GM20431 (cell line): ENCODE data around the gene KRTAP5-6.

Experiments used
- in situ Hi-C: fragments of 300-500 bp; cut with MseI, MboI; formaldehyde crosslinking; loops from one replicate; pipeline ENCODE4 v1.15.0; 2020; ENCODE audit warnings: low sequenced_read_pairs; ENCODE audit not compliant: unreplicated experiment

KRTAP5-6 gene

GRCh38 chr11:1728301-1728700, 31.3 kb downstream of the KRTAP5-6 start:
- in situ Hi-C loops, result no loop called here

GRCh38 chr11:1728931-1729691, 32.1 kb downstream of the KRTAP5-6 start:
- in situ Hi-C loops, result no loop called here

- in situ Hi-C loops, result no loop called here
These were observed 32.7 kb downstream of the KRTAP5-6 start for GRCh38 chr11:1729692-1730011.

DNA sequence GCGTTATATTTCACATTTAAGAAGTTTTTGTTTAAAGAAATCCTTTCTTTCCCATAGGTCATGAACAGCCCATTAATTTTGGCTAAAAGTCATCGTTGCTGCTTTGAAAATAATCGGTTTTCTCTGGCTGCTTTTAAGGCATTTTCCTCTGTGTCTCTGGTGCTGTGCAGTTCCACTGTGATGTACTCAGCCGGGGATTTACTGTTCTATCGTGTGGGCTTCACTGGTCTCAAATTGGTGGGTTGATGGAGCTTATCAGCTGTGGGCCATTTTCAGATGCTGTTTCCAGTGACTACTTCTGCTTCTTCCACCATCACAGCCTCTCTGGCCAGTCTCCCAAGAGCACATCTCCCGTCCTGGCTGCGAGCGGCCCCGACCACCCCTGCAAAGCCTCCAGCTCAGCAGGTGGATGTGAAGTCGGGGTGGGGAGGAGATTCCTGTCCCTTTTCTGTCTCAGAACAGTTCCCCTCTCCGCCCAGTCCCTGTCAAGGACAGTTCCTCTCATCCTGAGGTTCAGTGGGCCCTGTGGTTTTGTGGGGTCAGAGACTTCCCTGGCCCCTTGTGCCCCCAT, 33.1 kb downstream of the KRTAP5-6 start:
- in situ Hi-C loops, result no loop called here

- in situ Hi-C loops, result no loop called here
These were observed 34.6 kb downstream of the KRTAP5-6 start for GRCh38 chr11:1731451-1732059.

DNA sequence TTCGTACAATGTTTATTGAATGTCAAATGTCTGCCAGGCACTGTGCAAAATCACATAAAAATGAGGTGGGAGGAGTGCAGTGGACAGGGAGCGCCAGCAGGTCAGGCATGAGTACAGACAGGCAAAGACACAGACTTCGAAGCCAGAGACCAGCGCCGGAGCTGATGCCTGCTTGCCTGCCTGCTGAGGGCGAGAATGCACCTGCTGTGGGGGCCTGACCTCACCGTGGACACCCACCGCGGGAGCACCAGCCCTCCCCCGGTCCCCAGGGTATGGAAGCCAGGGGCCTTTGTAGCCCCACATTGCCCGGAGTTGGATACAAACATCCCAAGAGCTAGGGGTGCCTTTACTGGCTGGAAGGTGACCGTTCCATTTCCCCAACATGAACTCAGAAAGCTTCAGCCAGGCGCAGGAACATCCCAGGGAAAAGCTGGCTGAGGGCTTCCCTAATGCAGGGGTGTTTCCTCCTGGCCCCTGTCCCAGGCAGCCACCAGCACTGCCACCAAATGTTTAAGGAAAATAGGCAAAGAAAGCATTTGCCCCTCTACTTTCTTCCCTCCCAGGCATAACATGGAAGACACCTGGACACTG, 35.5 kb downstream of the KRTAP5-6 start:
- in situ Hi-C loops, result no loop called here

DNA sequence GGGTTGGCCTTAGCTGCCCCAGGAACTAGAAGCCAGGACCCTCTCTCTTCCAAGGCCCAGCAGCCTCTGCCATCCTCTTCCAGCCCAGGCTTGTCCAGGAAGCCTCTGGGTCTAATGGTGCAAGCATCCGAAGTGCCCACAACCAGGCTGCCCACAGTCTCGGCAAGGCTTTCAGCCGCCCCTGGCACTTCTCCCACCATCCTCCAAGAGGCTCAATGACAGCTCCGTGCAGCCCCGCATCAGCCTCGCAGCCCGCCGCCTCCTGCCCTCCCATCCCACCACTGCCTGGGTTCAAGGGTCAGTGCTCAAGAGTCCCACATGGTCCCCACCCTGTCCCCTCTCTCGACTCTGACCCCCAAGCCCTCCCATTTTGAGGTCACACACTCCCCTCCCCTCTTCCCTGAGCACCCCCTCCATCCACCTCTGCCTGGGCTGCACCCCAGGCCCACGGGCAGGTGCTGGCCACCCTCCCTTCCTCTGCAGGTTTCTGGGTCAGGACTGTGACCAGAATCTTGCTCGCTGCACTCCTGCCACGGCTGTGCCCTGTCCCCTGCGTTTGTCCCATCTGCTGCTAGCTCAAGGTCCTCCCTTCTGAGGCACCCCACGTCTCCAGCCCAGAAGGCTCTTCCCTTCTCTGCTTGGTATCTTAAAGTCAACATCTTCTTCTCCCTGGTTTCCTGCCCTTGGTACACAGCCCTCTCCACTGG, 36.2 kb downstream of the KRTAP5-6 start:
- in situ Hi-C loops, result no loop called here

DNA sequence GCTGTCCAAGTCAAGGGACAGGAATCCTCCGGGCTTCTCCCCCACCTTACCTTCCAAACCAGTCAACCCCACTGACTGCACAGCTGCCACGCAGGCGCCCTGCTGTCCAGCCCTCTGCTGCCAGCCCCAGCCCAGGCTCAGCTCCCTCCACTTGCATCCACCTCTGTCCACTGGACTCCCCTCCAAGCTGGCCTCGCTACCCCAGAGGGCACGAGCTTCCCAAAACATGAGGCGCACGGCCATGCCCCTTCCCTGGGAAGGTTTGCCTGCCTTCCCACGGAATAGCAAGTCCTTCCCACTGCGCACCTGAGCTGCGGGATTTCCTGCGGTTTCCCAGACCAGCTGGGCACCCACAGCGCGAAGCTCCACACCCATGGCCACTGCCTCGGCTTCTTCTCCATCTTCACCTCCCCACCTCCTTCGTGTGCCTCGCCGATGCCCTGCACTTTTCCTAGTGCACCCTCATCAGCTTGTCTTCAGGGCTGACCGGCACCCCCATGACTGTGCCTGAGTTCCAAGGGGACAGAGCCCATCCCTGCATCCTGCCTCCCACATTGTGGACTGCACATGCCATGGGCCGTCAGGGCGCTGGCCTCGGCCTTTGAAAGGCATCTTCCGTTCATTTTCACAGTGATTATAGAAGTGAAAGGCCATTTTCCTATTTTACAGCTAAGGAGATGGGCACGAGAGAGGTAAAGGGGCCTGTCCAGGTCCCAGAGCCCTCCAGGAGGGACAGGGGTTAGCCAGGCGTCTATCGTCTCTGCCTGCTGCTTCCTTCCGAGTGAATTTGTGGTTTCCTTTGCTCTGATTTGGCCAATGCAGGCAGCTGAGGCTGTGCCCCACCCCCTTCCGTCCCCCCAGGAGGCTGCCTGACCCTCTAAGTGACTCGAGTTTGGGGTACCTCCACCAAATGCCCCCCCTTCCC, 37.0 kb downstream of the KRTAP5-6 start:
- in situ Hi-C loops, result no loop called here

DNA sequence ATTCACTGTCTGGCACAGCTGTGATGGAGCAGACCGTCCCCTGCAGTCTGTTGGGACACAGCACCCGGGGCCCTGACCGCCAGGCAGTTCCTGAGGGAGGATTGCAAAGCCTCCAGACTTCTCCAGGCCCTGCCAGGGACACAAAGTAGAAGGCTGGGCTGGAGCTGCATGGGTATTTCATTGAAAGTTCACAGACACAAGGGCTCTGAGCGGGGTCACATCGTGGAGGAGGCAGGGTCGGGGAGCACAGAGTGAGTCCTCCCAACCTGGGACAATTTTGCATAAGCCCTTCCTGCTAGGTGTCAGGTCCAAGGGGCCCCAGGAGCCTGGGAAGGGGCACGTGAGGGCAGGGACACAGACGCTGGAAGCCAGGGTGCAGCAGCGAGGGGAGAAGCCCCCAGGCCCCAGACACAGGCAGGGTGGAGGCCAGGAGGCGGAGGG, 37.7 kb downstream of the KRTAP5-6 start:
- in situ Hi-C loops, result no loop called here

DNA sequence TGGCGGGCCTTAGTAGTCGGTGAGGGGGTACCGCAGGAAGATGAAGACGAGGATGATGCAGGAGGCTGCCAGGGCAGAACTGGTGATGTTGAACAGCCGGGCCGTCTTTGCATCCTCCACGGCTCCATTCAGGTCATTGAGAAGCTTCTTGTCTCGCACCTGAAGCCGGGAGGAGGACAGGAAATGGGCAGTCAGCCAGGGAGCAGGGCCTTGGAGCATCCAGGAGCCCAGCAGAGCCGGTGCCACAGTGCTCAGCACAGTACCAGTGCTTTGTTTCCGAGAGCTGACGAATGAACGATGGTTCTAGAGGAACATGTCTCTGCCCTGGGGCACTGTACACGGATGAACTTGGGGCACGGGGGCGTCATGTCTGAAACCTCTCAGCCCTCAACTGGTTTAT, 38.3 kb downstream of the KRTAP5-6 start:
- in situ Hi-C loops, result no loop called here

DNA sequence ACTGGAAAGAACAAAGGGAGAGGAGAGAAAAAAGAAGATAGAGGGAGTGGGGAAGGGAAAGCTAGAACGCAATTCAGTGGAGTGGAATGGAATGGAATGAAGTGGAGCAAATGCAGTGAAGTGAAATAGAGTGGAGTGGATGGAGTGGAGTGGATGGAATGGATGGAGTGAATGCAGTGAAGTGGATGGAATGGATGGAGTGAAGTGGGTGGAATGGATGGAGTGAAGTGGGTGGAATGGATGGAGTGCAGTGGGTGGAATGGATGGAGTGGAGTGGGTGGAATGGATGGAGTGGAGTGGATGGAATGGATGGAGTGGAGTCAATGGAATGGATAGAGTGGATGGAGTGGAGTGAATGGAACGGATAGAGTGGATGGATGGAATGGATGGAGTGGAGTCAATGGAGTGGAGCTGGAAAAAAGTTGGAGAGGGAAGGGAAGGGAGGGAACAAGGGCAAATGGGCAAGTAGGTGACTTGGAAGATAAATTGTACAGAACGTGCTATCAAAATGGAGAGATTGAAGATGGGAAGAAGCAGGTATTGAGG, 39.5 kb downstream of the KRTAP5-6 start:
- in situ Hi-C loops, result no loop called here

GRCh38 chr11:1737080-1737757, 40.2 kb downstream of the KRTAP5-6 start:
- in situ Hi-C loops, result no loop called here

DNA sequence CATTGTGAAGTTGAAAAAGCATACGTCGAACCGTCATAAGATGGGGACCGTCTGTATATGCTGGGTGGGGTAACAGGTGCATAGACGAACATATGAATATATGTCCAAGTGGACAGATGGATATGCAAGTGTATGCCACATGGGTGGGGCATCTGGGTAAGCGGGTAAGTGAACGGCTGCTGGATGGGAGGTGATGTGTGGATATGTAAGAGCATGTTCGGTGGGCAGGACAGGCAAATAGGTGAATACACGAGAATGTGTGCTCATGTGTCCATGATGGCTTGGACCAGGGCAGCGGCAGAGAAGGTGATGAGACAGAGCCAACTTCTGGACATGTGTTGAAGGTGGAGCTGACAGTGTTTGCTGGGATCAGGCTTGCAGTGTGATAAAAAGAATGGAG, 41.4 kb downstream of the KRTAP5-6 start:
- in situ Hi-C loops, result no loop called here

DNA sequence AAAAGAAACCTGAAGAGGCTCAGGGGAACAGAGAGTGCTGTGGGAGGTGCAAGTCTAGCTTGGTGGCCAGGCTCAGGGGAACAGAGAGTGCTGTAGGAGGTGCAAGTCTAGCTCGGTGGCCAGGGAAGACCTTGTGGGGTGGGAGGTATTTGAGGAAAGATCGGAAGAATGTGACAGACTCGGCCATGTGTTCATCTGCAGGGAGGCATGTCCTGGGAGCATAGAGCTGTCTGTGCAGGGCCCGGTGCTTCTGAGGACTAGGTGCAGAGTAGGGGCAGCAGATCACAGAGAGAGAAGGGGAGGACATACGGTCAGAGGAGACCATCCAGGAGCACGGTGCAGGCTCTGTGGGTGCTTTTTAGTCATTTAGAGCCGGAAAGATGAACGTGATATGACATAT, 42.6 kb downstream of the KRTAP5-6 start:
- in situ Hi-C loops, result no loop called here

DNA sequence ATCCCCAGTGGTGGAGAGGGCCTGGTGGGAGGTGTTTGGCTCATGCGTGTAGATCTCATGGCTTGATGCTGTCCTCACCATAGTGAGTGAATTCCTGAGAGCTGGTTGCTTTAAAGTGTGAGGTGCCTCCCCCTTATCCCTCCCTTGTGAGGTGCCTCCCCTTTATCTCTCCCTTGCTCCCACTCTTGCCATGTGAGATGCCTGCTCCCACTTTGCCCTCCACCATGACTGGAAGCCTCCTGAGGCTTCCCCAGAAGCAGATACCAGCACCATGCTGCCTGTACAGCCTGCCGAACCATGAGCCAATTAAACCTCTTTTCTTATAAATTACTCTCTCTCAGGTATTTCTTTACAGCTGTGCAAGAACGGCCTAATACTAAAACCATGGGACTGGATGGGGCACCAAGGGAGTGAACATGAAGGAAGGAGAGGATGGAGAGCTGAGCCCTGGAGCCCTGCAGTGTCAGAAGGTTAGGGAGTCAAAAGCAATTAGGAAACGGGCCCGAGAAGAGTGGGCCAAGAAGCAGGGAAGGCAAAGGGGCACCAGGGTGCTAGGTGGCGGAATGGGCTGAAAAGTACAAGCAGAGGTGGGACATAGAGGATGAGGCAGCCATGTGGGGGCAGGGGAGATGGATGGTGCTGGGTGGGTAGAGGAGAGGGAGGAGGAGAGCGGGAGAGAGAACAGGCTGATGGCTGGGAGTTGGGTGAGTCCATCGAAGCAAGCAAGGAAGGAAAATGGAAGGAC, 44.0 kb downstream of the KRTAP5-6 start:
- in situ Hi-C loops, result no loop called here

- in situ Hi-C loops, result no loop called here
These were observed 44.7 kb downstream of the KRTAP5-6 start for GRCh38 chr11:1741741-1742140.

DNA sequence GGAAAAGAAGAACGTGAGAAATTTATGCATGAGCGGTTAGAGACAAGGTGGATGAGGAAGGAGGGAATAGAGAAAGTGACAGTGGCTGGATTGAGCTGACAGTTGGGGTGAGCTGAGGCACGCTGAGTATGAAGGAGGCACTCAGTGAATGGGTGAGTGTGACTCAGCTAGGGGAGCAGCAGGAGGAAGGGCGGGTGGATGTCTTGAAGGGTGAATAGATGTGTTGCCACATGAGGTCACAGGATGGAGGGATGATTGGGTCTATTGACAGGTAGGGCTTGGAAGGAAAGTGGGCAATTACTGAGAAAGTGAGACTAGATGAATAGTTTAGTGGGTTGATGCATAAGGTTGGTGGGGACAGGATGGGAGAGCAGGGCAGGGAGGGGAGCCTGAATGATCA, 45.4 kb downstream of the KRTAP5-6 start:
- in situ Hi-C loops, result no loop called here

DNA sequence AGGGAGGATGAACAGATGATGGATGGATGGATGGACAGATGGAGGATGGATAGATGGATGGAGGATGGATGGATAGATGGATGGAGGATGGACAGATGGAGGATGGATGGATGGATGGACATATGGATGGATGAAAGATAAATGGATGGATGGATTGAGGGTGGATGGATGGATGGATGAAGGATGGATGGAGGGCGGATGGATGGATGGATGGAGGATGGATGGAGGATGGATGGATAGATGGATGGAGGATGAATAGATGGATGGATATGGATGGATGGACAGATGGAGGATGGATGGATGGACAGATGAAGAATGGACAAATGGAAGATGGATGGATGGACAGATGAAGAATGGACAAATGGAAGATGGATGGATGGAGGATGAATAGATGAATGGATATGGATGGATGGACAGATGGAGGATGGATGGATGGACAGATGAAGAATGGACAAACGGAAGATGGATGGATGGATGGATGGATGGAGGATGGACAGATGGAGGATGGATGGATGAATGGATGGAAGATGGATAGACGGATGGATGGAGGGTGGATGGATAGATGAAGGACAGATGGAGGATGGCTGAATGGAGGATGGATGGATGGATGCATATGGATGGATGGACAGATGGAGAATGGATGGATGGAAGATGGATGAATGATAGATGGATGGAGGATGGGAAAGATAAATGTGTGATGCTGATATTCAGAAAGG, 46.0 kb downstream of the KRTAP5-6 start:
- in situ Hi-C loops, result no loop called here
